ENCODE results near the gene MYO16.

The MYO16 gene

DNA sequence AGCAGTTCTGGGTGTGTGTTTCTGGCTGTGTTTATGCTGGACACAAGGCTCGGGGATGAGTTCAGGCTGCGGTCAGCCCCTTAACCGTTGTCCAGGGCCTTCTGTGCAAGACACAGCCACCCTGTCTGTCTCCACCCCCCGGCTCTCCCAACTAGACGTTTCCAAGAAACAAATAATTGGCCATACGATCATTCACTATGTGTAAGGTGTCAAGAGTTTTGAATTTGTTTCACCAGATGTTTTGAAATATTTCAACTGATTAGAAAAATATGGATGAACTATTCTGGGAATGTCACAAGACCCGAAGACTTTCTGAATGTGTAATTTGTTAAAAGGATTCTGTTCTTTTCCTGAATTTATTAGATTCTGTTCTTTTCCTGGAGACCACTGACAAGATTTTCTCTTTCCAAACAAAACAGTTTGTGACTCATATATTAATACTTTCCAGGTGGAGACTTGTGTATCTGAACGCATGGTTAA, 318.2 kb downstream of the MYO16 start:
- no peak for DNase-seq

DNA sequence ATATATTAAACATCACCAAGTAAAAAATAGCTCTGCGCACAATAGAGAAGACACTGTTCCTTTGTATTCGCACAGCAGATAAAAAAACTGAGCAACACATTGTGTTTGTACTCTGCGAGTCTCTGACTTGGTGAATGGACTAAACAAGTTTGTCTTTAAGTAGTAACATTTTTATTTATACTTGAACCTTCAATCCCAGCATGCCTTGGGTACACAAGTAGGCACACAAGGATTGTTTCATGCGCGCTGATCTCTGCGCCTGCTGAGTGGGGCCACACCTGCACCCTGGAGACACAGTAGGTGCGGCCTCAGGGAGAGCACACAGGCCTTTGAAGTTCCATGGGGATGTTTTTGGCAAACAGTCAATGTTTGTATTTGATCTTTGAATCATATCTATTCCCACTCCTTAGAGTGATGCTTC, 318.9 kb downstream of the MYO16 start:
- DNase-seq: no peak

DNA sequence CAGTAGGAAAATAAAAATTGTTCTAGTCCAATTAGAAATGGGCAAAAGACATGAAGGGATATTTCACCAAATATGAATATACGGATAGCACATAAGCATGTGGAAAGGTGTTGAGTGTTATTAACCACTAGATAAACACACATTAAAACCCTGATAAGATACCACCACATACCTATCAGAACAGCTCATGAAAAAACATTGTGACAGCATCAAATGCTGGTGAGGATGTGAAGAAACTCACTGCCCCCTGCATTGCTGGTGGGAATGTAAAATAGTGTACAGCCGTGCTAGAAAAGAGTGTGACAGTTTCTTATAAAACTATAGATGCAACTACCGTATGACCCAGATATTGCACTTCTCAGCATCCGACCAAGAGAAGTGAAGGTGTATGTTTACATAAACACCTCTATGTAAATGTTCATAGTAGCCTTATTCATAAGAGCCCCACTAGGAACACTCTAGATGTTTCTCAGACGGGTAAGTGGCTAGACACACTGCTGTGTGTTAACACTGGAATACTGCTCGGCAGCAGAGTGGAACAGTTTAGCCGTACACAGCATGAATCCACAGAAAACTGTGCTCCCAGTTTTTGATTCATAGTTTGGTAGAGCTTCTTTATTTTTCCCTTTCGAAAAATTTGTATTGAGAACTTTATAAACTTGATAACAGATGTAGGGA, 321.1 kb downstream of the MYO16 start:
- no peak for DNase-seq

DNA sequence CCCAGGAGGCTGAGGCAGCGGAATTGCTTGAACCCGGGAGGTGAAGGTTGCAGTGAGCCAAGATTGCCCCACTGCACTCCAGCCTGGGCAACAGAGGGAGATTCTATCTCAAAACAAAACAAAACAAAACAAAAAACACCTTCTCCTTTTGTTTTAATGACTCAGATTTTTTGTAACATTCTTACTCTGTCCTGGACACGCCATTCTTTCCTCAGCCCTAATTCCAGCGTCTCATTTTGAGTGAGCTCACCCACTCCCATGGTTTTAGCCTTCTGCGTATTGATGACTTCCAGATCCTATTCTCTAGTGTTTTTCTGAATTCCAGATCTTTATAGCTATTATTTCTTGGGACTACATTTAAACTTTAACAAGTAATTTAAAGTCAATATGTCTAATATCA, 326.3 kb downstream of the MYO16 start:
- no peak for DNase-seq

DNA sequence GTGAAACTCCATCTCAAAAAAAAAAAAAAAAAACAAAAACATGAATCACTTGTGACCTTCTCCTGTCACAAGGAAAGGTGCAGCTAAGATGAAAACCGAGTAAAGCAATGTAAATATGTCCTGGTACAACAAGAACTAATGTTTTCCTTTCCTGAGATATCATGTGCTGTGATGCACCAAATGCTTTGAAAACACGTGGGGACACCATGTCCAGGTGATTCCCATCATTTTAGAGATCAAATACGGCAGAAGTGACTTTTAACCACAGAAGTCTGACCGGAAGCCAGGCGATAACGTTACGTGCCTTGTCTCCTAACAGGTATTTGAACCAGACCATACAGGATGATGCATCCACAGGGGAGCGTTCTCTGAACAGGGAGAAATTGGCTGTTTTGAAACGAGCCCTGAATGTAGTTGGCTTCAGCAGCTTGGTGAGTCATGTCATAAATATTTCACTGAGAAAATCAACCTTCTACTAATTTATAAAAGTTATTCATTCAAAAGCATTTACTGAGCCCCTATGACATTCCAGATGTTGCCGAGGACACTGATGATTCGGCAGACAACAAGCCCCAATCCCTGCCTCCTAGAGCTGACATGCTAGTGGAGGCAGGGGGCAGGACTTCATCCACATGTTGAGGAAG, 328.1 kb downstream of the MYO16 start:
- no peak for DNase-seq

DNA sequence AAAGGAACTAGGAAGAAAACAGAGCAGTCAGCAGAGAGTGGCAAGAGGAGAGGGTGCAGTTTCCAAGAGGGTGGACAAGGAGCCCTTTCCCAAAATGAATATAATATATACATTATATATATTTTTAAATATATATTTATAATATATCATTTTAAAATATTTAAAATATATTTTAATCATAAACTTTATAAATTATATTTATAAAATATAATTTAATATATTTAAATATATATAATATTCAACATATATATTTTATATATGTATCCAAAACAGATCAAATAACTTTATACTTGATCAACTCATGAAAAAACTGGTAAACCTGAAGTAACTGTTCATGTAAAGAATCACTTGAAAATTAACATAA, 328.6 kb downstream of the MYO16 start:
- DNase-seq: no peak

DNA sequence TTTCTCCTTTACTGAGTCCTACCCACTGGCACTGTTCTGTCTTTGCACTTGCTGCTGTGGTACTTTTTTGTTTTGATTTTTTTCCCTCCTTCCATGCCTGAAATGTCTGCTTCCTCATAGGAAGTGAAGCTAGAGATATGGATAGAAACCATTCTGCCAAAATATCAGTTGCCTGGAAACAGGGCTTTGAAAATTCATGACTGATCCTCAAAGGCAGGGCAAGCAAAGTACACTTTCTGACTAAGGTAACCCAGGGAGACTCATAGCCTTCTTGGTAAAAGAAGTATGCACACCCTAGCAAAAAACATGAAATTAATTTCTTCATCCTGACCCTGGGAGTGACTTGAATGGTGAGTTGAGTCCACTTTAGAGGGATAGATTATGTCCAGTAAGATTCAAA, 329.8 kb downstream of the MYO16 start:
- no peak for DNase-seq

DNA sequence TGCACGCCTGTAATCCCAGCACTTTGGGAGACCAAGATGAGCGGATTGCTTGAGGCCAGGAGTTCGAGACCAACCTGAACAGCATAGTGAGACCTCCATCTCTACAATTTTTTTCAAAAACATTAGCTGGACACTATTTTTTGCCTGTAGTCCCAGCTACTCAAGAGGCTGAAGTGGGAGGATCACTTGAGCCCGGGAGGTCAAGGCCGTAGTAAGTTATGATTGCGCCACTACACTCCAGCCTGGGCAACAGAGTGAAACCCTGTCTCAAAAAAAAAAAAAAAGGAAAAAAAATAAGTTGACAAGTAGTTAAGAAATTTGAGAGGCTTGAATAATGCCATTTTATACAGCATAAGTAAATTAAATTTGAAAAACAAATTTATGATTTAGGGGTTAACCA, 330.6 kb downstream of the MYO16 start:
- no peak for DNase-seq

DNA sequence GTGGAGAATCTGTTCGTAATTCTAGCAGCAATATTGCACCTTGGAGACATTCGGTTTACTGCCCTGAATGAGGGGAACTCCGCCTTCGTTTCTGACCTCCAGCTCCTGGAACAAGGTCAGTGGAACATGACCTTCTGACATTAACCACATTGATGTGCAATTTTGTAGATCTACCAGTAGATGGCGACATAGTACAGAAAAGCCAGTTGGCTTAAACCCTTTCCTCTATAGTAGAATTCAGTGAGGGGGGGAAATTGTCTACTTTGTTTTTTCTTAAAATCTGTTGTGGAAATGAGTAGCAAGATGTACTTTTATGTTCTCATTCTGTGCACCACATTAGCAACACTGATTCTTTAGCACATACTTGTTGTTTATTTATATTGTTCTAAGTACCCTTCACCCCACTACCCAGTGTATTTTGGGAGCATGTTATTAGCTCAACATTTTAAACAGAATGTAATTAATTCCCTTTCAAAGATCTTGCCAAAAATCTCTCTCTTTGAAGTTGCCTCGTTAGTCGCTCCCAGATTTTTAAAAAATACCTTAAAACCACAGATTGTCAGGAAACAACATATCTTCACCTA, 332.2 kb downstream of the MYO16 start:
- DNase-seq: no peak

DNA sequence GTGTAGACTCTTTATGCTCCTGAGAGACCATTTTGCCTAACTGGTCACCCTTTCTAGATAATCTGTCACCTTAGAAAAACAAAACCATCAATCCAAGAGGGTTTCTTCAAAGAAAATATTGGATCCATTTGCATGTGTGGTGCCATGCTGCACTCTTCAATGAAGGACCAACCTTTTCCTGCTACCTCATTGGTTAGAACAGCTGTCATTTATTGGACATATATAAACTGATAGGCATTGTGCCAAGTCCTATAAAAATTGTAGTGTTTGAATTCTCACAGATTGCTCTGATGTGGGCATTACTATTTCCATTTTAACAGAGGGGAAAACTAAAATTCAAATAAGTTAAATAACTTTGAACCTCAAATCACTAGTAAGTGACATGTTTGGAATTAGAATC, 333.2 kb downstream of the MYO16 start:
- DNase-seq: no peak

DNA sequence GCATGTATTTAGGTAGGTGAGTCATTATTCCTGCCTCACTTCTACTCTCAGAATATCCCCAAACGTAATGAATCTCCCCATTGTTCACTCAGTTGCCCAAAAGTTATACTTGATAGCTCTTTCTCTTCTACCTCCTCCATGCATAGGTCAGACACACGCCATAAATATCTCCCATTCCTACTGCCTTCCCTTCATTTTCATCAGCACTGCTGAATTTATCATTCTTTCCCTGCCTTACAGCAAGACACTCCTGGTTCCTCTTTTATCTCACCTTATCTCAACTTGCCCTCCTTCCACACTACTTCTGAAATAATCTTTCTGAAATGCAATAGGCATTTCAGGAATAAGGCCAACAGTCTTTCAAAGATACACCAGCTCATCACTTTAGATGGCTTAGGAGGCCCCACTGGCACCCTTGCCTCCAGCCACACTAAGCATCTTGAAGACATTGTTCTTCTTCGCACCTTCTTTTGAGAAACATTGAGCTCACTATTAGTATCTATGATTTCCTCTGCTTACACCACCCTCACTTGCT, 333.9 kb downstream of the MYO16 start:
- DNase-seq: no peak

DNA sequence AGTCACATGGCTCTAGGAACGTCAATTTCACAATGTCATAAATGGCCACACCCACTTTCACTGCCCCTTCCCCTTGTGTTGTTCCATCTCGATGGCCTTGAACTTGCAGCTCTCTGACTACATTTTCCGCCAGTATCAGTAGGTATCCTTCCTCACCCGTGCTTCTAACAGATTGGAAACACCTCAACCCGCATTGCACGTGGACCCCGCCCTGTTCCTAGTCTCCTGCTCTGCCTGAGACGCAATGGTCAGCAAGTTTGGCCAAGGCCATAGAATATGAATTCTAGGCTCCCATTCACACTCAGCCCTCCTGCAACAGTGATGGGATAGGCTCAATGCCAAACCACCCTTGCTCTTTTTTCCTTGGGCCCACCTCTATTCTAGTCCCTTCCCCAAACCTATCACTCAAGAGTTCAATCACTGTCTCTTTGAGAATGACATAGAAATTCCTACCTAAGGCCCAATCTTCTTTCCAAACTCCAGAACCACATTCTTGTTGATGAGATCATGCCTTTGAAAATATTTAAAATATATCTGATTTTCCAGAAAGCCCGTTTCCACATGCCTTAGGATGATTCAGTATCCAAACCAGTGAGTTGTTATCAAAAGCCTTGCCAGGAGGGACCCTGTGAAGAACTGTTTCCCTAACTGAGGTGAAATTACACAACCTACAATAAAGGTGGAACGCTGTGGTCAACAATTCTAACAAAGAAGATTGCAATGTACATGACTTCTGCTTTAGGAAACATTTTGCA, 334.6 kb downstream of the MYO16 start:
- no peak for DNase-seq

DNA sequence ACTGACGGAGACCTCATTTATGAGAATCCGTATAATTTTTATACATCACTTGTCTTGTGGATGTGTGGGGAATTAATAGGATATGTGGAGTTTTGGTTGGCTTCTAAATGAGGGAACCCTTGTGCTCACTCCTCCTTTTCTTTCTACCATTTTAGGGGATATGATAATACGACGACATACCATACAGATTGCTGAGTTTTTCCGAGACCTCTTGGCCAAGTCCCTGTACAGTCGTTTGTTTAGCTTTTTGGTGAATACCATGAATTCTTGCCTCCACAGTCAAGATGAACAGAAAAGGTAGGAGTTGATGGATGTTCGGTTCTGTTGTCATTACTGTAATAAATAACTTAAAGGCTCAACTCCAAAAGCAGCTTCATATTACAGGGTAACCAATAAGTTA, 335.2 kb downstream of the MYO16 start:
- DNase-seq: no peak

DNA sequence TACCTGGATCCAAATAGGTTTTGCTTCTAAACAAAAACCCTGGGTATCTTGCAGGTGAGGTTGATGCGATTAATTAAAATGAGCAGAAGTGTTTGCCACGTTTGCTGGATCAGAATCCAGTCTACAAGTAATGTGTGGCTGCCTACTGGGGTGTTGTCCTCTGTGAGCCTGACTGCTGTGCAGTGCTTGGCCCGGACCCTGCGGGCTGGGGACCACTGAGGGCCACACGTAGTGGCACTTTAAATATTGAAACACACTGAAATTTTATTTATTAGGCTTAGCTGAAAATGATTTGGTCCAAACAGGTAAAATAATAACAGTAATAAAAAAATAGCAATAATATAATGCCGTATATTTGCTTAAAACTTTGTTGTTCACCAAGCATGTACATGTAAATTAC, 338.0 kb downstream of the MYO16 start:
- DNase-seq: no peak

DNA sequence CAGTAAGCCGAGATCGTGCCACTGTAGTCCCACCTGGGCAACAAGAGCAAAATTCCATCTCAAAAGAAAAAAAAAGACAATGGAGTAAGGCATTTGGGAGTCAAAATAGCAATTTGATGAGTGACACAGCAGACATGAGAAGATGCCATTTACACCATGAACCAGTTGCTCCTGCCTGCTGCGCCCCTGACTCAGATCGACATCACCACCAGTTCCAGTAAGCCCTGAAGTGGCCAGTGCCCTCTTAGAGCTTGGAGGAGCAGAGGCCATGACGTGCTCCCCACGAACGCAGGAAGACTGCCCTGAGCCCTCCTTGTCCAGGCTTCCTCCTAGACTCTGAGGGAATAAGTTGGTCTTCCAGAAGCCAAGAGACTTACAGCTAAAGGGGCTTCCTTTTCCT, 339.2 kb downstream of the MYO16 start:
- no peak for DNase-seq

DNA sequence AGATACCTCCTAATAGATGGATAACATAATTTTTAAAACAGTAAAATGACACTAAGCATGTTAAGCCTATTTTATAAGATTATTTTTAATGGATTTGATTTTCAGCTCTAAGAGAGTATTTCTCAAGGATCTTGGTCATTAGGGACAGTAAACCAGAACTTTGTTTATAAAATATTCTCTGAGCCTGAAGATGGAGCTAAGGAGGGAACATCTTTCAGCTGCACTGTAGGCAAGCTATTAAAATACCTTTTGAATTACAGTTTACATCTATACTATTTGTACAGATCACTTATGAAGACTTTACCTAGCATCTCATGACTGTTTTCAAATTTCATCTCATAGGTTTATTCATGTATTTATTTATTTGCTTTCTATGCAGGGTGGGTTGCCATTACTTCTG, 345.3 kb downstream of the MYO16 start:
- no peak for DNase-seq

DNA sequence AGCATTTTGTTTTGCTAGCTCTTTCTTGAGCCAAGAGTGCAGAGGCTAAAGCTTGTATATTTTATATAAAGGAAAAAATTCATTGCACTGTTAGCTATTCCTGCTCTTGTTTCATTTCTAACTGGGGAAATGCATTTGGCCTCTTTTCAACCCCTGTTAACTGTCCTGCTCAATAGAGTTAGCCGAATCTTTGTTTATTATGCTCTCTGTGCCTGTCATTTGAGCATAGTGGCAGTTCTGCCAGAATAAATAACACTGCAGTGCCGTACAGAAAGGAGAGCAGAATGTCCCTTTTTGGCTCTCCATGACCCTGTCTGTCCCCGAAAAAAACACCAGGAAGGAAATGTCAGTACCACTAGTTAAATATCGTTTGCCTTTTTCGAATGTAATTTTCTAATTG, 350.8 kb downstream of the MYO16 start:
- DNase-seq: no peak

DNA sequence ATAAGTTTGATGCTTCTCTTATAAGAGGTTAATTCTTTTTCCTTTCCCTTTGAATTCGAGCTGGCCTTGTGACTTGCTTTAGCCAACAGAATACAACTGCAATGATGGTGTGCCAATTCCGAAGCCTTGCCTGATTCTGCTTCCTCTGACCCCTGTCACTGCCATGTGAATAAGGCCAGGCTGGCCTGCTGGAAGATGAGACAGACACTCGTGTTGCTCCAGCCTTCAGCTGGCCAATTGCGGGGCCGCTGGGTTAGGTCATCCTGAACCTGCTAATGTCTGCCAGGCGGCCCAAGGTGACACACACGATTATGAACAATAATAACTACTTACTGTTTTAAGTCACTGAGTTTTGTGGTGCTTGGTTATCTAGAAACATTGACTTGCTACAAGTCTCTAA, 352.0 kb downstream of the MYO16 start:
- no peak for DNase-seq

DNA sequence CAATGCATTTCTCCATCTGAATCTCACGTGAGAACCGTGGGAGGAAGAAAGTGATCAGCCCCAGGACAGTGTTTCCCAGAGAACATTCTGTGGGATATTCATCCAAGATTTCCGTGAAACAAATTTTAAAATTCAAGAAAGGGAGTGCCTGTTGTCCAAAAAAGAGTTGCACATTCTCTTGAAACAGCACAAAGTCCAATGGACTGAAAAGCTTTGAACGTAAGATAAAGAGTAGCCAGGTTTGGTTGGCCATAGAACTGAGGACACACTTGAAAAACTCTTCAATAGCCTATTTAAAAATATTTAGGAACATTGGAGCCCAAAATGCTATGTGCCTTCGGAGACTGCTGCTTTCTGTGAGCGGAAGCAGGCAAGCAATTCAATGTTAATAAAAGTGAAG, 353.9 kb downstream of the MYO16 start:
- no peak for DNase-seq

DNA sequence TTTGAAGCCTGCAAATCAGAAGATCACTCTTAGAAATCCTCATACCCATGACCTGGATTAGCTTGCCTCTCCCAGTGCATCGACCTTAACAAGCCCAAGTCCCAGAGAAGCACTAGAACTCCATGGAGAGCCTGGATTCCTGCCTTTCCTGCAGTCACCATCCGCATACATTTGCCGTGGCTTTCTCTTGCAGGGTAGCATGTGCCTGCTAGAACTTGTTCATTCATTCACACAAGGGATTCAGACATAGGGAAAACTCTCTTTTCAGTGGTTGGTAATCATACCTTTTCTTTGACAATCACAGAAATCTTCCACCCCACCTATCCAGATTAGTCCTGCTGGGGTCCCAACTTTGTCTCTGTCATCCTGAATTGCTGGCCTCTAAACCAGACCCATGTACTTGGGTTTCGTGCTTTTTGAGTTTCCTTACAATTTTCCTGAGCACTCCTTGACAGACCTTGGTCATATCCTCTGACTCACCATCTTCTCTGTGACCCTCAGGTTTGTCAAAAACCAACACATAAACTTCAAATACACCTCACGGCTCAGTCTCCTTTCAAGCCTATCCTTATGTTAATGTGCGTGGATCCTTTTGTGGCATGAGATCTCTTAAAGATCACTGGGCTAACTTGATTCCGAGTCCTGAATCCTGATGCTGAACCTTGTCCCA, 355.0 kb downstream of the MYO16 start:
- DNase-seq: no peak

DNA sequence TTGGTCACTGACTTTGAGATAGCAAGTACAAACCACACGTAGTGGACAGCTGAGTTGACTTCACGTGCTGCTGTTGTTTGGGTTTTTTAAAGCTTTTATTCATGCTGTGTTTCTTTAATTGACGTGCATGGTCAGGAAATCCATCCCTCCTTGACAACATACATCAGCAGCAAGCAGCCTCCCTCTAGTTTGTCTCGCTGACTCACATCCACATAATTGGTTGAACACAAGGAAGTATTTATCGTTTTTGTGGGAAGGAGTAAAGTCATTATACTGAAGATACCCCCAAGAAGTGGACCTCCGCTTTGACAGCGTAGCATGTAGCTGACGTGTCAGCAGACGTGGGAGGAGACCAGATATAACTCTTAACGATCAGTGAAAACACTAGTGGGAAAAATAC, 355.8 kb downstream of the MYO16 start:
- no peak for DNase-seq

DNA sequence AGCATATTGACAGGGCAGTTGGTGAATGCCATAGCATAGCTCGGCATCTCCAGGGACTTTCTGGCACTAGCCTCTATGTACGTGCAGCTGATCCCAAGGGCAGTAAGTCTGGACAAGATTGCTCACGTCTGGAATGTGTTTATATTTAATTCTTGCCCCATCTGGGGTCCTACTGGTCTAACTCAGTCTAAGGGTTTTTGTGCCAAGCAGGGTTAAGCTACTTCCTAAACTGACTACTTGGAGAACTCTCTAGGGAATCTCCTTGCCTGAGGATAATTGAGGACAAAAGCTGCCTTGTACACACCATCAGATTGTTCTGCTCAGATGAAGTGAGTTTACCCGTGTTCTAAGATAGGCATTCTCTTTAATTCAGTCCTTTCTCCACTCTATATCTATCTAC, 358.1 kb downstream of the MYO16 start:
- DNase-seq: no peak

DNA sequence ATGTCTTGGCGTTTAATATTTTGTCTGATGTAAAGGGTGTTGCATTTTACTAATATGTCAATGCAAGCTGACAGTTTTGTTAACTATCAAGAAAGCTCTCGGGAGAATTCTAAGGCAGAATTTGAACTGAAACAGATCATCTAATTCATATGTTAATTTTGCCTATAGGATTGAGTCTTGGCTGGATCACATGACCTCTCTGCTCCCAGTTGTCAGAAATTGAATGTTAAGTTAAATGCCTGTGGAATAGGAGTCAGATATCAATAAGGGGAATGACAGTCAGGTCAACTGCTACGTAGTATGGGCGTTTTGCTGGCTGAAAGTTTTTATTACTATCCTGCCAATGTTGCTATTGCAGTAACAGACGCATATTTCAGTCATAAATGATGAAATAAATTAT, 358.5 kb downstream of the MYO16 start:
- no peak for DNase-seq
